GM19099 (cell line): ENCODE results near the gene TGFB1I1.
A peak's percentile ranks its signal among the peaks of the same experiment; 100 is the strongest.

ENCODE experiments used
- POLR2A ChIP-seq: IDR thresholded peaks from 3 replicates; pipeline ENCODE4 v1.6.1; 2011; ENCODE audit warnings: low read depth; ENCODE audit not compliant: insufficient read length; ENCODE audit errors: extremely low read depth

Gene TGFB1I1

GRCh38 chr16:31441956-31442355 lies 30.0 kb upstream of the TGFB1I1 start:
- TF ChIP-seq POLR2A, result no peak

GRCh38 chr16:31451201-31451600 lies 20.8 kb upstream of the TGFB1I1 start:
- TF ChIP-seq POLR2A, result peak; percentile 24

GRCh38 chr16:31451681-31452351 lies 20.1 kb upstream of the TGFB1I1 start:
- no peak for TF ChIP-seq POLR2A

- no peak for TF ChIP-seq POLR2A
Measured at GRCh38 chr16:31452631-31453106, 19.3 kb upstream of the TGFB1I1 start.

GRCh38 chr16:31453255-31454204 lies 18.4 kb upstream of the TGFB1I1 start:
- no peak for TF ChIP-seq POLR2A

- no peak for TF ChIP-seq POLR2A
Measured at GRCh38 chr16:31455601-31456314, 16.2 kb upstream of the TGFB1I1 start.

- no peak for TF ChIP-seq POLR2A
Measured at GRCh38 chr16:31456988-31457360, 15.0 kb upstream of the TGFB1I1 start.

GRCh38 chr16:31458073-31458843 lies 13.7 kb upstream of the TGFB1I1 start:
- TF ChIP-seq POLR2A, result peak; percentile 59

GRCh38 chr16:31458844-31459686 lies 12.9 kb upstream of the TGFB1I1 start, which contains the start of gene ARMC5:
TSS of gene ARMC5 (plus strand) at chr16:31459501. CDS start at chr16:31459525, 24 bp downstream.
- TF ChIP-seq POLR2A, result peak; percentile 93

GRCh38 chr16:31459687-31460581 lies 12.0 kb upstream of the TGFB1I1 start:
- peak; percentile 11 for TF ChIP-seq POLR2A

- no peak for TF ChIP-seq POLR2A
Measured at GRCh38 chr16:31460582-31461002, 11.4 kb upstream of the TGFB1I1 start.

GRCh38 chr16:31461201-31461920 lies 10.6 kb upstream of the TGFB1I1 start:
- no peak for TF ChIP-seq POLR2A
